Ishikawa (cell line): ENCODE measurements around the gene GIN1.

Source experiments
- EP300 ChIP-seq: IDR thresholded peaks from 2 replicates; pipeline ENCODE4 v1.6.1; 2012; ENCODE audit warnings: borderline replicate concordance
- MAX ChIP-seq: IDR thresholded peaks from 2 replicates; pipeline ENCODE4 v1.6.1; 2012
- NFIC ChIP-seq: IDR thresholded peaks from 2 replicates; pipeline ENCODE4 v1.6.1; 2012
- RAD21 ChIP-seq: IDR thresholded peaks from 2 replicates; pipeline ENCODE4 v1.6.1; 2012; ENCODE audit warnings: low read depth
- REST ChIP-seq: IDR thresholded peaks from 2 replicates; pipeline ENCODE4 v1.6.1; 2012; ENCODE audit warnings: low read depth, mild to moderate bottlenecking
- TEAD4 ChIP-seq: IDR thresholded peaks from 2 replicates; pipeline ENCODE4 v1.6.1; 2012
- YY1 ChIP-seq: IDR thresholded peaks from 2 replicates; pipeline ENCODE4 v1.6.1; 2012; ENCODE audit warnings: low read depth

GRCh38 chr5:103117471-103117991 is 2.4 kb downstream of the GIN1 start:
- TF ChIP-seq TEAD4 (no peak), EP300 (no peak), RAD21 (no peak), YY1 (no peak), MAX (no peak), REST (no peak), NFIC (no peak)
